ENCODE data around the gene BCKDHB.

Gene BCKDHB

GRCh38 chr6:80331522-80331921, 225.1 kb downstream of the BCKDHB start:
- no peak for DNase-seq (ENCODE audit: low spot score)

- DNase-seq (ENCODE audit: low spot score) = no peak
These were observed 225.5 kb downstream of the BCKDHB start for GRCh38 chr6:80331974-80332373.

GRCh38 chr6:80333342-80333741, 226.9 kb downstream of the BCKDHB start:
- no peak for DNase-seq (ENCODE audit: low spot score)

- DNase-seq (ENCODE audit: low spot score) = no peak
These were observed 228.7 kb downstream of the BCKDHB start for GRCh38 chr6:80335121-80335531.

GRCh38 chr6:80336911-80337310, 230.4 kb downstream of the BCKDHB start:
- DNase-seq (ENCODE audit: low spot score) = no peak

GRCh38 chr6:80338201-80338836, 231.8 kb downstream of the BCKDHB start:
- no peak for DNase-seq (ENCODE audit: low spot score)

- DNase-seq (ENCODE audit: low spot score) = no peak
These were observed 232.9 kb downstream of the BCKDHB start for GRCh38 chr6:80339421-80339820.

- no peak for DNase-seq (ENCODE audit: low spot score)
These were observed 233.8 kb downstream of the BCKDHB start for GRCh38 chr6:80340280-80340679.

- DNase-seq (ENCODE audit: low spot score) = no peak
These were observed 234.2 kb downstream of the BCKDHB start for GRCh38 chr6:80340686-80341085.

GRCh38 chr6:80341330-80341729, 234.9 kb downstream of the BCKDHB start:
- DNase-seq (ENCODE audit: low spot score) = peak; percentile 34

GRCh38 chr6:80343511-80343910, 237.0 kb downstream of the BCKDHB start:
- no peak for DNase-seq (ENCODE audit: low spot score)

- DNase-seq (ENCODE audit: low spot score) = no peak
These were observed 240.6 kb downstream of the BCKDHB start for GRCh38 chr6:80347101-80347500.

GRCh38 chr6:80348263-80348662, 241.8 kb downstream of the BCKDHB start:
- DNase-seq (ENCODE audit: low spot score) = no peak

GRCh38 chr6:80356000-80356399, 249.5 kb downstream of the BCKDHB start:
- DNase-seq (ENCODE audit: low spot score) = no peak

- no peak for DNase-seq (ENCODE audit: low spot score)
These were observed 250.1 kb downstream of the BCKDHB start for GRCh38 chr6:80356545-80356944.

GRCh38 chr6:80357081-80357480, 250.6 kb downstream of the BCKDHB start:
- no peak for DNase-seq (ENCODE audit: low spot score)

- DNase-seq (ENCODE audit: low spot score) = peak; percentile 32
These were observed 251.2 kb downstream of the BCKDHB start for GRCh38 chr6:80357674-80358073.

GRCh38 chr6:80363501-80364122, 257.1 kb downstream of the BCKDHB start:
- no peak for DNase-seq (ENCODE audit: low spot score)

- DNase-seq (ENCODE audit: low spot score) = no peak
These were observed 257.7 kb downstream of the BCKDHB start for GRCh38 chr6:80364149-80364548.

- DNase-seq (ENCODE audit: low spot score) = no peak
These were observed 259.6 kb downstream of the BCKDHB start for GRCh38 chr6:80366051-80366450.

GRCh38 chr6:80366714-80367113, 260.2 kb downstream of the BCKDHB start:
- no peak for DNase-seq (ENCODE audit: low spot score)

- no peak for DNase-seq (ENCODE audit: low spot score)
These were observed 269.9 kb downstream of the BCKDHB start for GRCh38 chr6:80376411-80376810.

- DNase-seq (ENCODE audit: low spot score) = no peak
These were observed 274.1 kb downstream of the BCKDHB start for GRCh38 chr6:80380566-80380965.

- no peak for DNase-seq (ENCODE audit: low spot score)
These were observed 276.3 kb downstream of the BCKDHB start for GRCh38 chr6:80382811-80383210.
